Stimulated activated CD8-positive, alpha-beta memory T cell treated with anti-CD3 and anti-CD28 coated beads, Interleukin-2, amount 100 ng/mL, for 1 hour (primary cell): ENCODE results near the gene SART3.
A peak's percentile ranks its signal among the peaks of the same experiment; 100 is the strongest.
"Not testable (repeated sequence)": the region's sequence is repeated elsewhere in the genome, so short reads cannot be mapped to it uniquely, and the experiment has no call there.

ENCODE experiments used
- DNase-seq, 2 donors: peaks; one replicate each; pipeline ENCODE4 v3.0.0-alpha.2; 2020; ENCODE audit warnings: low read depth in 2 of 2

SART3 gene

DNA sequence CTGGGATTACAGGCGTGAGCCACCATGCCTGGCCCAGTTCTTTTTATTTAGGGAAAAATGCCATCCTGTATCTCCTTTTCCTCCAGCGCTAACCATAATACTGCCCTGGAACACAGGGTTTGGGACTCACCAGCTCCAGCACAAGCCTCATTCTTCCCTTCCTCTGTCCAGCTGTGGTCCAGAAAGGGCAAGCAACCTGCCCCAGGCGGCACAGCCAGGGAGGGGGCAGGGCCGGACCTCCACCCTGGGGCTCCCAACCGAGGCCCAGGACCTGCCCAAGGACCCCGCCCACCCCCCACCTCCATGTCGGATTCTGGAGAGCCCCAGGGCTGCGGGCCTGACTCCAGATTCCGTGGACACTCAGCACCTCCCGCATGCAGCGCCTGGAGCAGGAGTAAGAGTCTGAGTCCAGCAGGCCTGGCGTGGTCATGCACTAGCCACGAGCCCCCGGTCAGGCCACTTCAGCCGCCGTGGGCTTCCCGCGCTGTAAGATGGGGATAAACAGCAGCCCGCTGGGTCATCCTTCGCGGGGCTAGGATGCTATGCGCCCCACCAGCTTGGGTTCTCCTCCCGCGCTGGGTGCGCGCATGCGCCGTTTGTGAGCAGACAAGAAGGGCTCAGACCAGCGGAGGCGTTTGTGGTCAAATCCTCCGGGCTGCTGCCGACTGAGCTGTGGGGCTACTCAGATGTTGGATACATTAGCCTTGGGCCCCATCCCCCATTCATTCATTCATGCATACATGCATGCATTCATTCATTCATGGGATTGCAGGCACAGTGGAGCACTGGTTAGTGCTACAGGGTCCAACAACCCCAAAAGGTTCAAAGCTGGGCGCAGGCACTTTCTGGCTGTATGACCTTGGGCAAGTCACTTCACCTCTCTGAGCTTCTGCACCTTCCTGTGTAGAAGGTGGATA is 20.6 kb upstream of the SART3 start:
- no peak for DNase-seq

- DNase-seq: no peak
Measured at GRCh38 chr12:108580531-108580930, 19.6 kb upstream of the SART3 start.

- DNase-seq: no peak
Measured at GRCh38 chr12:108578813-108579212, 17.8 kb upstream of the SART3 start.

- DNase-seq: no peak
Measured at GRCh38 chr12:108578264-108578663, 17.3 kb upstream of the SART3 start.

- DNase-seq: no peak
Measured at GRCh38 chr12:108577458-108577857, 16.5 kb upstream of the SART3 start.

GRCh38 chr12:108576660-108577234 is 15.8 kb upstream of the SART3 start:
- no peak for DNase-seq

- no peak for DNase-seq
Measured at GRCh38 chr12:108575199-108575912, 14.4 kb upstream of the SART3 start.

GRCh38 chr12:108574276-108574675 is 13.3 kb upstream of the SART3 start:
- not testable (repeated sequence) for DNase-seq

- no peak for DNase-seq
Measured at GRCh38 chr12:108573317-108573716, 12.3 kb upstream of the SART3 start.

GRCh38 chr12:108572166-108572790 is 11.3 kb upstream of the SART3 start:
- no peak for DNase-seq

DNA sequence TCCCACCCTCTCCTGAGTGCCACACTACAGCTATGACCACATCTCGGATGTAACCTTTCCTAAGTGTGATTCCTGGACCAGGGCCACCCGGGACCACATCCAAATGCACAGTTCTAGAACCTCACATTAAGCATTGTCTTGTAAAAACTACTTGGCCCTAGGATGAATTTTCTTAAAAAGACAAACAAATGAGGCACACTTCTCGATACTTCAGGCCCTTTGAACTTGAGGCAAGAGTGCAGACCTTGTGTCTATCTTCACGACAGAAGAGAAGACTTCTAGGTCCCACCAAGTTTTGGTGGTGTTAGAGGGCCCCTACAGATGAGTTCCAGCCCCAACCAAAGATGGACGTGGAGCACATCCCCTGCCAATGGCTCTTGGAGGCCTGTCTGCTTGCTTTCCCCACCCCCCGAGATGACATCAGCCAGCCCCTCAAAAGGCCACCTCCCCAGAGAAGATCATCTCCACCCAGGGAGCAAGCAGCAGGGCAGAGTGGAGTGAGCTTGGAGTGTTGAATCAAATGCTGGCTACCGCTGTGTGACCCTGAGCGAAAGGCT is 10.7 kb upstream of the SART3 start:
- DNase-seq: no peak

GRCh38 chr12:108570743-108571608 is 10.0 kb upstream of the SART3 start:
- no peak for DNase-seq

DNA sequence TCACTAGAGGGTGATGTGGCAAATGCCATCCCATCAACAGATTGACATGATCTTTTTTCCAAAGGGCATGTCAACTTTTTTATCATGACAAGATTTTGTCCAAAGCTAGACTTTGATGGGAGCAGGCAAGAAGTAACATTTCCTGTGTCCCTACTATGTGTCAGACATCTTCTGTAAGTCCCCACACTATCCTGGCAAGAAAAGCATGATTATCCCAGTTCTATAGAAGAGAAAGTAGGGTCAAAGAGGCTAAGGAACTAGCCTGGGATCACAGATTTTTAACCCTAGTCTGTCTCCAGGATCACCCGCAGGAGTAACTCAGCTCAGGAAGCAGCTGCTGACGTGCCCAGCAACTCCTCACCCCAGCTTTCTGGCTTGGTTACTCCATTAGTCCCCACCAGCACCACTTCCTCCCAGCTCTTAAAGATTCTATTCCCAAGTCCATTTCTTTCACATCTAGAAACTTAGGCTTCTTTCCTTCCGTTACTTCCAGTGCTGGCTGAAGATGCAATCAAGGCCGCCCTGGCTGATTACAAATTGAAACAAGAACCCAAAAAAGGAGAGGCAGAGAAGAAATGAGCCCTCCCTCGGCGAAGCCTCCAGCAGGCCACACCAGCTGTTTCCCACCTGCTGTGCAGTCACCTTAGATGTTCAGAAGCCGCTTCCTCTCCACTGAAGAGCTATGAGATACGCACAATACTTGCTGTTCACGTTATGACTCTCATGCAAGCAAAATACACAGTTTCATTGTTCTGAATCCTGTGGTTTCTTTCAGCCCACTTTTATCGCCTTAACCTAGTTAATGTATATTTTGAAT is 7.6 kb upstream of the SART3 start:
- peak in 1 of 2 donors; percentile 30 for DNase-seq

- no peak for DNase-seq
Measured at GRCh38 chr12:108567406-108568337, 6.7 kb upstream of the SART3 start.

- DNase-seq: no peak
Measured at GRCh38 chr12:108566452-108566851, 5.5 kb upstream of the SART3 start.

GRCh38 chr12:108565976-108566375 is 5.0 kb upstream of the SART3 start:
- peak; percentile 23 to 52 for DNase-seq

DNA sequence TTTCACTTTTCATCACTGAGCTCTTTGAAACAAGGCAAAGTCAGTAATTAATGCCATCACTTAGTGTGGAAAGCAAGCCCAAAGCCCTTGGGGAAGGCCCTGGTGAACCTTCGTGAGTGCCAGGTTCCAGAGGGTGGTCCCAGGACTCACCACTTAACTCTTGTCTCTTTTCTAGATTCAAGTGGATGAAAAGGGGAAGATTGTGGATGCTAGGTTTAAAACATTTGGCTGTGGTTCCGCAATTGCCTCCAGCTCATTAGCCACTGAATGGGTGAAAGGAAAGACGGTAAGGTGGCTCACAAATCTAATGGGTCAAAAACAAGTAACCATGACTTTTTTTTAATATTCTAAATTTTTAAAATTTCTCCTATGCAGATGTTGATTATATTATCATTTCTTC is 4.2 kb upstream of the SART3 start:
- no peak for DNase-seq

DNA sequence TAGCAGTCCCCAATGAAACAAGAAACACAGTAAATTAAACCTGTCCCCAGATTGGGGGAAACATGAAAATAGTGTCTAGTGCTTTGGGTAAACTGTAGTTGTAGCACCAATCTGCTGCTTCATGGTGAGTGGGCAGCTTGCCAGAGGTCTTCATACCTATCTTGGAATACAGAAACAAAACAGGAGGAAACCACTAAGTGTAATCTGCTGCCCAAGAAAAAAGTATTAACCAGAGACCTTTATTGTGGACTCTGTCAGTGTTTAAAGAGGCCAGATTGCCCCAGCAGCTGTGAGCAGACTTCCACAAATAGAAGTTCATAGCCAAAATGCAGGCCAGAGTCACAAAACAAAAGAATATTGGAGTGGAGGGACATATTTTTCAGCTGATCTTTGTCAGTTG is 3.8 kb upstream of the SART3 start:
- DNase-seq: no peak

GRCh38 chr12:108563804-108564151 is 2.8 kb upstream of the SART3 start:
- DNase-seq: no peak
